Stimulated activated CD4-positive, alpha-beta T cell treated with anti-CD3 and anti-CD28 coated beads, Interleukin-1b, Interleukin-23, amount 100 ng/mL, for 1 hour (primary cell): ENCODE results near the gene XRN2.
"Not testable (repeated sequence)": the region's sequence is repeated elsewhere in the genome, so short reads cannot be mapped to it uniquely, and the experiment has no call there.

Experiments
- DNase-seq, 2 donors: peaks; one replicate each; pipeline ENCODE4 v3.0.0-alpha.2; 2020; ENCODE audit warnings: low read depth in 2 of 2

XRN2 gene

DNA sequence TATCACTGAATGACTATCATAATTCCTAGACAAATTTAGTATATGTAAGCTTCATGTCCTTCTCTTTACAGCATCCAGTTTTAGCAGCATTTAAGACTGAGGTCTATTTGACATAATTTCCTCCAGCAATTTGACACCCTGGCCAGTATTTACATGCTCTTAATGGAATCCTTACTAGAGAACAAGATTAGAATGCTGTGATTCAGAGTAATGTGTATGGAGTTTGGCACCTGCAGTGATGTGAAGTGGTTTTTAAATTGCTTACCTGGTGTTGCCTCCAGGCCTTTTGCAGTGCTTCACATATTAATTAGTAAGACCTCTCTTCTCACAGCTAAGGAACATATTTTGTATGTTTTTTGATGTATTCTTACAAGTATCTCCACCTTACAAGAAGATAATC, 84.4 kb downstream of the XRN2 start:
- no peak for DNase-seq

- no peak for DNase-seq
Observed at GRCh38 chr20:21388566-21388965, 85.4 kb downstream of the XRN2 start.

DNA sequence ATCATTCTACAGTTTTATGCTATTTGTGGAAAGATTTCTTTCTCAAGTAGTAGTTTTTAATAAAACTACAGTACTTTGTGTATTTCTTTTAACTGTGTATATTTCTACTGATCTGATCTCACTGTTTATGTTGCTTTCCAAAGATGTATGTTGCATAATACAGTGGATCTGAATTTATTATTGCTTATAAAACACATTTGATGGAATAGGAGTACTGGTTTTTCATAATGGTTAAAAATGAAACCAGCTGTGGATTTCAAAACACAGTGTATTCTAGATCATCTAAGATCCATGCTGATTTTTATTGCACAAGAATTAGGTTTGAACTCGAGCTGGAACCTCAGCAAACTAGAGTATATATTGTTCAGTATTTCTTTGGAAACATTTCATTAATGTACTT, 86.2 kb downstream of the XRN2 start:
- DNase-seq, result no peak

- no peak for DNase-seq
Observed at GRCh38 chr20:21390768-21391167, 87.6 kb downstream of the XRN2 start.

DNA sequence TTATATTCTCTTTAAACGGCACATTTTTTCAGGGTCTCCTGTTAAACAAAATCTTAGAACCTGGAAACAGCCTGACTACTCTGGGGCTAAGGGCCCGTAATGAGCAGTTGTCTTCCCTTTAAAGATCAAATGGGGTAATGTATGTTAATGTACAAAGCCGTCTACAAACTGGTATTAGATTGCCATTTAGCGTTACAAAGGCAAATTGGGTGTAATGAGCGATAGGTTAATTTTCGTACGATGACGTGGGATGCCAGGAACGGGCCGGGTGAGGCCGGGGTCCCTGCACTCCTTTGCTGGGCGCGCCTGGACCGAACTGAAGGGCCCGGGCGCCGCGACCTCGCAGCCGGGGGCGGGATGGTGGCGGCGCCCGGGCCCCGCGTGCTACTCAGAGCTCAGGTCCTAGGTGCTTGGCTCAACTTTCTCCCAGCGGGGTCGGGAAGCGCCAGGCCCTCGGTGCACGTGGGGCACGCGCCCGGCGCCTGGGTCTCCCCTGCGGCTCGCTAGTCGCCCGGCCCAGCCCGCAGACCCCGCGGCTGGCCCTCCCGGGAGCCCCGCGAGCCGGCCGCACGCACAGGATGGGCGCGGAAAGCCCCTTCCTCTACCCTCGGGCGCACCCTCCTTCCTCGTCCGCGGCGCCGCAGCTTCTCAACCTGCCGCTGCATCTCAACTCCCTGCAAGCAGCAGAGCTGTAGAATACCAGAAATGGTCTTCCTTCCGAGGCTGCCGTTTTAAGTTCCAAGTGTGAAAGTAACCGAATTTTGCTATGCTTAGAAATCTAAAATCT, 88.2 kb downstream of the XRN2 start:
- no peak for DNase-seq

- no peak for DNase-seq
Observed at GRCh38 chr20:21391972-21392352, 88.8 kb downstream of the XRN2 start.

- DNase-seq, result no peak
Observed at GRCh38 chr20:21393166-21393565, 90.0 kb downstream of the XRN2 start.

DNA sequence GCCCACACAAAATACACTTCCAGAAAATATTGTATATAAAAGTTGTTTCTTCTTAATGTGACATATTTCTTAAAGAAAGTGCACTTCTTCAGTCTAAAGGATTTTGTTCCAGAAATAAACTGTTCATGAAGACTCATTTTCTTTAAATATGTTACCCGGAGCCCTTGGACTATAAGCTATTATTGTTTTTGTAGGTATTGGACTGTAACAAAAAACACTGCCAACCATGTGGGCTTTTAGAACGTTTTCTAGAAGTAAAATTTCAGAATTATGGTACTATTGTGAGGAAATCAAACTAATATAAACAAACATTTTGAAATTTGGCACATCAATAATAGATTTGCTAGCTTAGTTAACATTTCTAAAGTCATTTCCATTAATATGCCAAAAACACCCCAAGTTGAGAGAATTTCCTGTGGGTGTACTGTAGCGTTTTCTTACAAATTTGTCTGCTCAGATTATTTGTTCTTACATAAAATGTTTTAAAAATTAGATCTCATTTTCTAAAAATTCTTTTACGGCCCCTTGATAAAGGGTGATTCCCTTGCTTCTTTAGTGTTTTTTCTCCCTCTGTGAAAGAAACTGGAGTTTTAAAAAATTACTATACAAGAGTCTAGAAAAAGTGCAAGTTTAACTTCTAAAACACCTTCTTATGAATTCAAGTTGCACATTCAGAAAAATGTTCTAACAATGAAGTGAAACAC, 90.8 kb downstream of the XRN2 start:
- no peak for DNase-seq

GRCh38 chr20:21394551-21394950, 91.4 kb downstream of the XRN2 start:
- DNase-seq, result no peak

GRCh38 chr20:21395051-21395665, 92.0 kb downstream of the XRN2 start:
- DNase-seq, result no peak

- no peak for DNase-seq
Observed at GRCh38 chr20:21395666-21396598, 92.8 kb downstream of the XRN2 start.

DNA sequence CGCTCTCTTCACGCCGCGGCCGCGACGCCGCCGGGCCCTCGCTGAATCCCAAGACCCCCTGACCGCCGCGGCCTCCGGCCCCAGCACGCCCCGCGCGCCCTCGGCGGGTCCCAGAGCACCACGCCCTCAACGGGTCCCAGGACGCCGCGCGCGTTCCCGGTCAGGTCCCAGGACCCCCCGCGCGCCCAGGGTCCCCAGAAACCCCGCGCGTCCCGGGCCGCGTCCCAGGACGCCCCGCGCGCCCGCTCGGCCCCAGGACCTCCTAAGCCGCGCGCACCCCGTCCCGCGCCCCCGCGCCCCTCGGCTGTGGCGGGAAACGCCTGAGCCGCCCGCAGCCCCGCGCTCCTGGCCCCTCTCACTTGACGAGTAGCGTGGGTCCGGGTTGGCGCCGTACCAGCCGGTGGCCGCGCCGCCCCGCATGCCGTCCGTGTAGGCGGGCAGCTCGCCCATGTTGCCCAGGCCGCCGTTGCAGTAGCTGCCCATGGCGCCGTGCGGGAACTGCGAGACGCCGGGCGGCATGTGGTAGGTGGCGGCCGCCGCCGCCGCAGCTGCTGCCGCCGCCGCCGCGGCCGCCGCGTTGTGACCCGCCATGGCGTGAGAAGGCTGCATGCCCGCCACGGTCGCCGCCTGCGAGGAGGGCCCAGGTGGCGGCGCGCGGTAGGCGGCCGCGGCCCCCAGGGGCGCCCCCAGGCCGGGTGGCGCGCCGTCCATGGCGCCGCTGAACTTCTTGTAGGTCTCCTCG, 93.6 kb downstream of the XRN2 start:
- no peak for DNase-seq

DNA sequence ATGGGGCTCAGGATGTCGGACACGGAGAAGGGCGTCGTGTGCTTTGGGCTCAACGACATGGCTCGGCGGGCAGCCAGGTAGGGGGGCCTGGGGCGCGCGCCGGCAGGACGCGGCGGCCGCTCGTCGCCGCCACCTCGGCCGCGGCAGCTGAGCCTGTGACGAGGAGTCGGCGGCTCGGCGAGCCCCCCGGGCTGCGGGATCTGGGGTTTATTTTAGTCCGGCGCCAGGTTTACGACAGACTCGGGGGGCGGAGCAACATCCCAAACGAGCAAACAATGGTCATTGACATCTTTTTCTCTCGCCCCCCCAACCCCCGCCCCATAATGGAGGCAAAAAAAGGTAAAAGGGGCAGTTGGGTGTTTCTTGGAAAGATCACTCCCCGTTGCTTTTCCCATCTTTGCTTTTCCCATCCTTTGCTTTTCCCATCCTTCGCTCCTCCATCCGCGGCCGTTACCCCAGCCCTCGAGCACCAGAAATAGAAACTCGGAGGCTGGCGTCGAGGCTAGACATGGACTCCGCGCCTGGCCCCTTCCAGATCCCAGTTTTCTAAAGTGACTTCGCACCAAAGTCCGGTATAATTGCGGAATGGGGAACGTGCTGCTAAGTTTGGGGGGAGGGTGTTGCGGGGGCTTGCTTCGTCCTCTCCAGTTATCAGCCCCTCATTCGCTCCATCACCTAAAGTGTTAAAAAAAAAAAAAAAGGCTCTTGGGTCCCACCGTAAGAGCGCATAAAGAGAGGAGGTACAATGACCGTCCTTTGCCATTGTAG, 94.4 kb downstream of the XRN2 start, which contains the start of gene NKX2-4:
Gene NKX2-4 (minus strand): TSS at position 186 of the 768 bp plus-strand sequence. CDS start 127 bp downstream, at position 59.
- DNase-seq, result no peak

- no peak for DNase-seq
Observed at GRCh38 chr20:21398109-21399004, 95.2 kb downstream of the XRN2 start.

DNA sequence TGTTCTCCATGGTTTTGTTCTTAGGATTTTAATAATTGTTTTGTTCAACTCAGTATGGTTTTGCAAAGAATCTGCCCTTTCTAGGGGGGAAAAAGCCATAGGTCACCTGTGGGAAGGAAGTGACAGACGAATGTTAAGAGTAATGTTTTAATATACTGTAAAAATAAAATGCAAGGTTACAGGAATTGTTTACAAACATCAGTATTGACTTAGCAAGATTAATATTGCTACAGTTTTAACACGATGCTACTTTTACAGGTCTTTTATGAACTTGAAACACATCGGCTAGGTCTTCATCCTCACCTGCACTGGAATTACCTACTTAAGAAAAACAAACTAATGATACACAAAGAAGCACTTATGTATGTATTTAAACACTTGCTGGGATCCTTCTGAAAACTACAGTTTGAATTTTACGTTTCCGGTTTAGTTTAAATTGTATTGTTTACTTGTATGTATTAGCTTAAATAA, 95.9 kb downstream of the XRN2 start:
- no peak for DNase-seq

GRCh38 chr20:21411725-21412124, 108.6 kb downstream of the XRN2 start:
- no peak for DNase-seq

- not testable (repeated sequence) for DNase-seq
Observed at GRCh38 chr20:21413996-21414395, 110.9 kb downstream of the XRN2 start.

DNA sequence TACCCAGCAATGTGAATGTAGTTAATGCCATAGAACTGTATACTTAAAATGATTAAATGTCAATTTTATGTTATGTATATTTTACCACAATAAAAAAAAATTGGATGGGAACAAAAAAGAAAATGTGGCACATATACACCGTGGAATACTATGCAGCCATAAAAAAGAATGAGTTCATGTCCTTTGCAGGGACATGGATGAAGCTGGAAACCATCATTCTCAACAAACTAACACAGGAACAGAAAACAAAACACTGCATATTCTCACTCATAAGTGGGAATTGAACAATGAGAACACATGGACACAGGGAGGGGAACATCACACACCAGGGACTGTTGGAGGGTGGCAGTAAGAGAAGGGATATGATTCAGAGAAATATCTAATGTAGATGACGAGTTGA, 116.0 kb downstream of the XRN2 start:
- not testable (repeated sequence) for DNase-seq
